Measurements from ENCODE around the gene TM9SF4.

Gene TM9SF4

DNA sequence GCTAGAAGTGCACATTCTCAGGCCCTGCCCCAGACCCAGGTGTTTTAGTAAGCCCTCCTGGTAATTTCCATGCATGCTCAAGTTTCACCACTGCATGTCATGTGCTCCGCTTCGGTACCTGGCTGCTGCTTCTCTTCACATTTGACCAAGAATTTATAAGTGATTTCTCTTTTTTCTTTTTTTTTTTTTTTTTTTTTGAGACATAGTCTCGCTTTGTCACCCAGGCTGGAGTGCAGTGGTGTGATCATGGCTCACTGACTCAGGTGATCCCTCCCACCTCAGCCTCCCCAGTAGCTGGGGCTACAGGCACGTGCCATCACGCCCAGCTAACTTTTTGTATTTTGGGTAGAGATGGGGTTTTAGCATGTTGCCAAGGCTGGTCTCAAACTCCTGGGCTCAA lies 16.0 kb downstream of the TM9SF4 start (continued):
- TF ChIP-seq TCF7L2 (IDR thresholded peaks at IDR 0.05; ENCODE audit: borderline replicate concordance, low read depth, low read length): no peak

DNA sequence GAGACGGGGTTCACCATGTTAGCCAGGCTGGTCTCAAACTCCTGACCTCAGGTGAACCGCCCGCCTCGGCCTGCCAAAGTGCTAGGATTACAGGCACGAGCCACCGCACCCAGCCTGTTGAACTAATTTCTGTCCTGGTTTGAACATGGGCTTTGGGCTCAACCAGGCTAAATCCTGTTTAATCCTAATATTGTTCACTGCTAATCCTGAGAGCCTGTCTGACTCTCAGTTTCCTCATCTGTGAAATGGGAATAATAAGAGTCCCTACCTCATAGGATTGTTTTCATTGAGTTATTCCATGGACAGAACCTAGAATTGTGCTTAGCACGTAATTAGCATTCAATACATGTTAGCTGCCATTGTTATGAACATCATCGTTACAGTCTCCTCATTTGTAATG lies 17.4 kb downstream of the TM9SF4 start:
- no peak for TF ChIP-seq ZNF211 (tag by site-specific recombination; IDR thresholded peaks at IDR 0.05; ENCODE audit: low read depth)
- peaks cover 2% of the 10 kb centered on the region; the same call in 1 of the 2 replicates for H3K4me1 ChIP-seq (ENCODE audit: control insufficient read depth, insufficient read depth, low read length)
- H3K27ac ChIP-seq (ENCODE audit: extremely low read depth, low read depth, low read length): no peak overlapping the region
- CTCF ChIA-PET: no interaction called here
- peaks cover 3 to 9% of the 10 kb centered on the region in 2 experiments; a peak in 2 of 3 replicates for H3K36me3 ChIP-seq (ENCODE audit: control insufficient read depth in 2 of 2, insufficient read depth in 1 of 2, low read length in 2 of 2)
- H3K4me3 ChIP-seq (ENCODE audit: low read depth, low read length): no peak overlapping the region
- no peaks in the 10 kb centered on the region for H3K9me3 ChIP-seq (ENCODE audit: control insufficient read depth, insufficient read depth, low read depth, low read length)
- POLR2A ChIA-PET: no interaction called here

DNA sequence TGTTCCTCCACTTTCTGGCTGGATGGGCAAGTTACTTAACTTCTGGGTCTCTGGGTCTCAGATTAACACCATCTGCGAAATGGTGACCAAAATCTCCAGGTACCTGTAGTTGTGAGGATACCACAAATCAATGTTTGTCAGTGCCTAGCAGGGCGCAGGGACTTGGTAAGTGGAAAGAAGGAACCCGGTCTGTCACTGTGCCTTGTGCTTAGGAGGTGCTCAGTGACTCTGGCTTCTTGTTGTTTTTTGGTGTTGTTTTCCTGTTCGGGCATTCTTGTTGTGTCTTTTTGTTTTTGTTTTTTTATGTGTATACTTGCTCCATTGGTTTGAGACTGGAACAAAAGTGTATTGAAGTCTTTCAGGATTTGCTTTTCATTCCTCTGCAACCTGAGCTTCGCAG lies 17.8 kb downstream of the TM9SF4 start:
- CTCF ChIA-PET: no interaction called here
- POLR2A ChIA-PET: no interaction called here
- Histone ChIP-seq H3K4me3 (ENCODE audit: low read depth, low read length) (no peak overlapping the region), H3K9me3 (ENCODE audit: control insufficient read depth, insufficient read depth, low read depth, low read length) (no peaks in the 10 kb centered on the region), H3K4me1 (ENCODE audit: control insufficient read depth, insufficient read depth, low read length) (peaks cover 2% of the 10 kb centered on the region; the same call in 1 of the 2 replicates), H3K36me3 (ENCODE audit: control insufficient read depth in 2 of 2, insufficient read depth in 1 of 2, low read length in 2 of 2) (peaks cover 3 to 9% of the 10 kb centered on the region in 2 experiments; a peak in 2 of 3 replicates), H3K27ac (ENCODE audit: extremely low read depth, low read depth, low read length) (no peak overlapping the region)
- TF ChIP-seq, protein P1, sequence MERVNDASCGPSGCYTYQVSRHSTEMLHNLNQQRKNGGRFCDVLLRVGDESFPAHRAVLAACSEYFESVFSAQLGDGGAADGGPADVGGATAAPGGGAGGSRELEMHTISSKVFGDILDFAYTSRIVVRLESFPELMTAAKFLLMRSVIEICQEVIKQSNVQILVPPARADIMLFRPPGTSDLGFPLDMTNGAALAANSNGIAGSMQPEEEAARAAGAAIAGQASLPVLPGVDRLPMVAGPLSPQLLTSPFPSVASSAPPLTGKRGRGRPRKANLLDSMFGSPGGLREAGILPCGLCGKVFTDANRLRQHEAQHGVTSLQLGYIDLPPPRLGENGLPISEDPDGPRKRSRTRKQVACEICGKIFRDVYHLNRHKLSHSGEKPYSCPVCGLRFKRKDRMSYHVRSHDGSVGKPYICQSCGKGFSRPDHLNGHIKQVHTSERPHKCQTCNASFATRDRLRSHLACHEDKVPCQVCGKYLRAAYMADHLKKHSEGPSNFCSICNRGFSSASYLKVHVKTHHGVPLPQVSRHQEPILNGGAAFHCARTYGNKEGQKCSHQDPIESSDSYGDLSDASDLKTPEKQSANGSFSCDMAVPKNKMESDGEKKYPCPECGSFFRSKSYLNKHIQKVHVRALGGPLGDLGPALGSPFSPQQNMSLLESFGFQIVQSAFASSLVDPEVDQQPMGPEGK (tag by site-specific recombination; IDR thresholded peaks at IDR 0.05): no peak
- TF ChIP-seq ZNF544 (tag by site-specific recombination; IDR thresholded peaks at IDR 0.05) (no peak), ZNF530 (tag by site-specific recombination; IDR thresholded peaks at IDR 0.05; ENCODE audit: low read depth) (no peak), ZBTB7A (tag by site-specific recombination; IDR thresholded peaks at IDR 0.05; ENCODE audit: low read depth) (no peak), WT1 (tag by site-specific recombination; IDR thresholded peaks at IDR 0.05) (no peak), ZNF366 (tag by site-specific recombination; conservative IDR thresholded peaks at IDR 0.05) (no peak), ZNF548 (tag by site-specific recombination; IDR thresholded peaks at IDR 0.05) (no peak), ZNF157 (tag by site-specific recombination; IDR thresholded peaks at IDR 0.05) (no peak), ZNF624 (tag by site-specific recombination; IDR thresholded peaks at IDR 0.05) (no peak), ZBTB8A (tag by site-specific recombination; IDR thresholded peaks at IDR 0.05) (no peak), GLIS2 (tag by site-specific recombination; IDR thresholded peaks at IDR 0.05) (no peak), KLF16 (tag by site-specific recombination; IDR thresholded peaks at IDR 0.05) (no peak), ZNF221 (tag by site-specific recombination; IDR thresholded peaks at IDR 0.05; ENCODE audit: borderline replicate concordance) (no peak), ZNF394 (tag by site-specific recombination; IDR thresholded peaks at IDR 0.05; ENCODE audit: borderline replicate concordance) (no peak), HOXA7 (CRISPR knock-in tag; IDR thresholded peaks at IDR 0.05; ENCODE audit: borderline replicate concordance) (no peak), HOXC10 (CRISPR knock-in tag; IDR thresholded peaks at IDR 0.05) (no peak), ZNF623 (tag by site-specific recombination; IDR thresholded peaks at IDR 0.05) (no peak)
- TF ChIP-seq, protein P2, sequence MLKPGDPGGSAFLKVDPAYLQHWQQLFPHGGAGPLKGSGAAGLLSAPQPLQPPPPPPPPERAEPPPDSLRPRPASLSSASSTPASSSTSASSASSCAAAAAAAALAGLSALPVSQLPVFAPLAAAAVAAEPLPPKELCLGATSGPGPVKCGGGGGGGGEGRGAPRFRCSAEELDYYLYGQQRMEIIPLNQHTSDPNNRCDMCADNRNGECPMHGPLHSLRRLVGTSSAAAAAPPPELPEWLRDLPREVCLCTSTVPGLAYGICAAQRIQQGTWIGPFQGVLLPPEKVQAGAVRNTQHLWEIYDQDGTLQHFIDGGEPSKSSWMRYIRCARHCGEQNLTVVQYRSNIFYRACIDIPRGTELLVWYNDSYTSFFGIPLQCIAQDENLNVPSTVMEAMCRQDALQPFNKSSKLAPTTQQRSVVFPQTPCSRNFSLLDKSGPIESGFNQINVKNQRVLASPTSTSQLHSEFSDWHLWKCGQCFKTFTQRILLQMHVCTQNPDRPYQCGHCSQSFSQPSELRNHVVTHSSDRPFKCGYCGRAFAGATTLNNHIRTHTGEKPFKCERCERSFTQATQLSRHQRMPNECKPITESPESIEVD (tag by site-specific recombination; IDR thresholded peaks at IDR 0.05): no peak
- TF ChIP-seq, protein P3, sequence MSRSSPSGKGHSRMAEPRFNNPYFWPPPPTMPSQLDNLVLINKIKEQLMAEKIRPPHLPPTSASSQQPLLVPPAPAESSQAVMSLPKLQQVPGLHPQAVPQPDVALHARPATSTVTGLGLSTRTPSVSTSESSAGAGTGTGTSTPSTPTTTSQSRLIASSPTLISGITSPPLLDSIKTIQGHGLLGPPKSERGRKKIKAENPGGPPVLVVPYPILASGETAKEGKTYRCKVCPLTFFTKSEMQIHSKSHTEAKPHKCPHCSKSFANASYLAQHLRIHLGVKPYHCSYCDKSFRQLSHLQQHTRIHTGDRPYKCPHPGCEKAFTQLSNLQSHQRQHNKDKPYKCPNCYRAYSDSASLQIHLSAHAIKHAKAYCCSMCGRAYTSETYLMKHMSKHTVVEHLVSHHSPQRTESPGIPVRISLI (tag by site-specific recombination; IDR thresholded peaks at IDR 0.05): no peak
- TF ChIP-seq, protein P4, sequence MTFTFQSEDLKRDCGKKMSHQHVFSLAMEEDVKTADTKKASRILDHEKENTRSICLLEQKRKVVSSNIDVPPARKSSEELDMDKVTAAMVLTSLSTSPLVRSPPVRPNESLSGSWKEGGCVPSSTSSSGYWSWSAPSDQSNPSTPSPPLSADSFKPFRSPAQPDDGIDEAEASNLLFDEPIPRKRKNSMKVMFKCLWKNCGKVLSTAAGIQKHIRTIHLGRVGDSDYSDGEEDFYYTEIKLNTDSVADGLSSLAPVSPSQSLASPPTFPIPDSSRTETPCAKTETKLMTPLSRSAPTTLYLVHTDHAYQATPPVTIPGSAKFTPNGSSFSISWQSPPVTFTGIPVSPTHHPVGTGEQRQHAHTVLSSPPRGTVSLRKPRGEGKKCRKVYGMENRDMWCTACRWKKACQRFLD (tag by site-specific recombination; IDR thresholded peaks at IDR 0.05): no peak
